Activated gamma-delta T cell (primary cell): ENCODE data around the gene GCC2.
"Not testable (repeated sequence)": the region's sequence is repeated elsewhere in the genome, so short reads cannot be mapped to it uniquely, and the experiment has no call there.

Experiments
- DNase-seq: peaks from one replicate; lab custom pipeline; 2025; lab: John Stamatoyannopoulos, UW
- total RNA-seq, 2 donors: gene quantifications; one replicate each; lab custom pipeline; 2026; lab: John Stamatoyannopoulos, UW

The GCC2 gene
- total RNA-seq: 308 to 313 reads per million in 2 donors

GRCh38 chr2:108448678-108449409, at the start of gene GCC2:
GCC2 (plus strand) TSS chr2:108449206; CDS start chr2:108449275, 69 bp downstream.
- DNase-seq: peak; percentile 90

GRCh38 chr2:108399479-108399878, 49.5 kb upstream of the GCC2 start:
- DNase-seq: no peak

GRCh38 chr2:108401800-108402199, 47.2 kb upstream of the GCC2 start:
- DNase-seq: no peak

- no peak for DNase-seq
These were observed 45.5 kb upstream of the GCC2 start for GRCh38 chr2:108403494-108403893.

- no peak for DNase-seq
These were observed 44.1 kb upstream of the GCC2 start for GRCh38 chr2:108404784-108405397.

- no peak for DNase-seq
These were observed 40.9 kb upstream of the GCC2 start for GRCh38 chr2:108407864-108408729.

GRCh38 chr2:108409768-108410167, 39.2 kb upstream of the GCC2 start:
- DNase-seq: no peak

- no peak for DNase-seq
These were observed 35.9 kb upstream of the GCC2 start for GRCh38 chr2:108412995-108413710.

GRCh38 chr2:108413711-108414095, 35.3 kb upstream of the GCC2 start:
- no peak for DNase-seq

- no peak for DNase-seq
These were observed 34.6 kb upstream of the GCC2 start for GRCh38 chr2:108414256-108414876.

- no peak for DNase-seq
These were observed 34.1 kb upstream of the GCC2 start for GRCh38 chr2:108414945-108415344.

GRCh38 chr2:108417254-108417653, 31.8 kb upstream of the GCC2 start:
- no peak for DNase-seq

GRCh38 chr2:108418416-108418815, 30.6 kb upstream of the GCC2 start:
- DNase-seq: no peak

GRCh38 chr2:108423067-108423466, 25.9 kb upstream of the GCC2 start:
- no peak for DNase-seq

GRCh38 chr2:108423502-108424251, 25.3 kb upstream of the GCC2 start:
- no peak for DNase-seq

GRCh38 chr2:108428286-108429009, 20.6 kb upstream of the GCC2 start:
- no peak for DNase-seq

GRCh38 chr2:108435578-108435977, 13.4 kb upstream of the GCC2 start:
- not testable (repeated sequence) for DNase-seq

- no peak for DNase-seq
These were observed 12.0 kb upstream of the GCC2 start for GRCh38 chr2:108436976-108437375.

GRCh38 chr2:108441712-108442111, 7.3 kb upstream of the GCC2 start:
- no peak for DNase-seq
